HG03565 (cell line): ENCODE results near the gene CETN3.

Source experiments
- ATAC-seq: cut with Tn5 transposase; IDR thresholded peaks from one replicate; pipeline ENCODE4 v1.9.1; 2021; ENCODE audit warnings: mild to moderate bottlenecking, moderate library complexity; ENCODE audit not compliant: unreplicated experiment

The CETN3 gene

GRCh38 chr5:90409318-90410177 lies at the start of gene CETN3:
Gene CETN3 (minus strand): TSS chr5:90409756. CDS start chr5:90409661, 95 bp downstream.
- peak; percentile 89 for ATAC-seq

- ATAC-seq = no peak
Measured at GRCh38 chr5:90446961-90447360, 37.4 kb upstream of the CETN3 start.

GRCh38 chr5:90440644-90441043 lies 31.1 kb upstream of the CETN3 start:
- ATAC-seq = no peak

- no peak for ATAC-seq
Measured at GRCh38 chr5:90438100-90438499, 28.5 kb upstream of the CETN3 start.

GRCh38 chr5:90437663-90438062 lies 28.1 kb upstream of the CETN3 start:
- ATAC-seq = no peak

GRCh38 chr5:90434116-90434714 lies 24.7 kb upstream of the CETN3 start:
- no peak for ATAC-seq

GRCh38 chr5:90424245-90424644 lies 14.7 kb upstream of the CETN3 start:
- peak; percentile 45 for ATAC-seq

- no peak for ATAC-seq
Measured at GRCh38 chr5:90421136-90421535, 11.6 kb upstream of the CETN3 start.

GRCh38 chr5:90418214-90418613 lies 8.7 kb upstream of the CETN3 start:
- ATAC-seq = no peak

- ATAC-seq = no peak
Measured at GRCh38 chr5:90410178-90410762, 714 bp upstream of the CETN3 start.

GRCh38 chr5:90408571-90409317 lies 812 bp downstream of the CETN3 start:
- peak; percentile 1 for ATAC-seq

- no peak for ATAC-seq
Measured at GRCh38 chr5:90406466-90406865, 3.1 kb downstream of the CETN3 start.

GRCh38 chr5:90402521-90403255 lies 6.9 kb downstream of the CETN3 start:
- ATAC-seq = no peak

GRCh38 chr5:90399251-90399650 lies 10.3 kb downstream of the CETN3 start:
- ATAC-seq = no peak

GRCh38 chr5:90398726-90399125 lies 10.8 kb downstream of the CETN3 start:
- ATAC-seq = no peak

- no peak for ATAC-seq
Measured at GRCh38 chr5:90395005-90395404, 14.6 kb downstream of the CETN3 start.

GRCh38 chr5:90390928-90391327 lies 18.6 kb downstream of the CETN3 start:
- ATAC-seq = no peak

GRCh38 chr5:90390326-90390725 lies 19.2 kb downstream of the CETN3 start:
- ATAC-seq = no peak

GRCh38 chr5:90387508-90387907 lies 22.0 kb downstream of the CETN3 start:
- no peak for ATAC-seq

- no peak for ATAC-seq
Measured at GRCh38 chr5:90386099-90386710, 23.4 kb downstream of the CETN3 start.
